ENCODE results near the gene CPEB1. TPM values are rescaled to one million over a fixed set of nuclear protein-coding genes. Genes with fewer than 3 reads are reported as not detected.
"Not testable (repeated sequence)": the region's sequence is repeated elsewhere in the genome, so short reads cannot be mapped to it uniquely, and the experiment has no call there.

Gene CPEB1
- total RNA-seq, 1 donor from 2014 or later: 0.35 TPM

DNA sequence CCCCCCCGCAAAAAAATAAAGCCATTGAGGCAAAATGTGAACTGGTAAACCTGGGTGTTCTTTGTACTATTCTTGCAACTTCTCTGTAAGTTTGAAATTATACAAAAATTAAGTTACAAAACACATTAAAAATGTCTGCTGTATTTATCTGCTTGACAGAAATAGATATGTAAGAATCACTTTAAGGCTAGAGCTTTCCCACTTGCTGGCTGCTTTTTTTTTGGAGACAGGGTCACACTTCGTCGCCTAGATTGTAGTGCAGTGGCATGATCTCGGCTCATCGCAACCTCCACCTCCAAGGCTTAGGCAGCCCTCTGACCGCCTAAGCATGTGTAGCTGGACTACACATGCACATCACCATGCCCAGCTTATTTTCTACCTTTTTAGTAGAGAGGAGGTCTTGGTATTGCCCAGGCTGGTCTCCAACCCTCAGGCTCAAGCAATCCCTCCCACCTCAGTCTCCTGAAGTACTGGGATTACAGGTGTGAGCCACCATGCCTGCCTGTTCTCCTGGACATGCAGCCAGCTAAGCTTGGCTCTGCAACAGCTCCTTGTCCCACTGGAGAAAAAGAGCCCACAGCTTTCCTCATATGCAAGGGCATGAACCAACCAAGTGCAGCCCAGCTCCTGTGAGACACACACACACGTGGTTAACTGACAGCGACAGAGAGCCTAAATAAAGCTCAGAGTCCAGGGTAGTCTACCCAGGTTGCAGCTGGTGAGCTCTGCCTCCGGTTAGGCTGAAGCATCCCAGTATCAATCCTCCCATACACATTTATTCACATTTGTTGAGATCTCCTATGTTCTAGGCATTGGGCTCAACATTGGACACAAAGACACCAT lies 111.4 kb downstream of the CPEB1 start:
- TF ChIP-seq, protein P1, sequence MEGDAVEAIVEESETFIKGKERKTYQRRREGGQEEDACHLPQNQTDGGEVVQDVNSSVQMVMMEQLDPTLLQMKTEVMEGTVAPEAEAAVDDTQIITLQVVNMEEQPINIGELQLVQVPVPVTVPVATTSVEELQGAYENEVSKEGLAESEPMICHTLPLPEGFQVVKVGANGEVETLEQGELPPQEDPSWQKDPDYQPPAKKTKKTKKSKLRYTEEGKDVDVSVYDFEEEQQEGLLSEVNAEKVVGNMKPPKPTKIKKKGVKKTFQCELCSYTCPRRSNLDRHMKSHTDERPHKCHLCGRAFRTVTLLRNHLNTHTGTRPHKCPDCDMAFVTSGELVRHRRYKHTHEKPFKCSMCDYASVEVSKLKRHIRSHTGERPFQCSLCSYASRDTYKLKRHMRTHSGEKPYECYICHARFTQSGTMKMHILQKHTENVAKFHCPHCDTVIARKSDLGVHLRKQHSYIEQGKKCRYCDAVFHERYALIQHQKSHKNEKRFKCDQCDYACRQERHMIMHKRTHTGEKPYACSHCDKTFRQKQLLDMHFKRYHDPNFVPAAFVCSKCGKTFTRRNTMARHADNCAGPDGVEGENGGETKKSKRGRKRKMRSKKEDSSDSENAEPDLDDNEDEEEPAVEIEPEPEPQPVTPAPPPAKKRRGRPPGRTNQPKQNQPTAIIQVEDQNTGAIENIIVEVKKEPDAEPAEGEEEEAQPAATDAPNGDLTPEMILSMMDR (conservative IDR thresholded peaks at IDR 0.05; ENCODE audit: low read depth, low read length): no peak
- DNase-seq (ENCODE audit: low read depth): no peak
- H3K4me3 ChIP-seq (ENCODE audit: low read depth, low read length): no peak overlapping the region

DNA sequence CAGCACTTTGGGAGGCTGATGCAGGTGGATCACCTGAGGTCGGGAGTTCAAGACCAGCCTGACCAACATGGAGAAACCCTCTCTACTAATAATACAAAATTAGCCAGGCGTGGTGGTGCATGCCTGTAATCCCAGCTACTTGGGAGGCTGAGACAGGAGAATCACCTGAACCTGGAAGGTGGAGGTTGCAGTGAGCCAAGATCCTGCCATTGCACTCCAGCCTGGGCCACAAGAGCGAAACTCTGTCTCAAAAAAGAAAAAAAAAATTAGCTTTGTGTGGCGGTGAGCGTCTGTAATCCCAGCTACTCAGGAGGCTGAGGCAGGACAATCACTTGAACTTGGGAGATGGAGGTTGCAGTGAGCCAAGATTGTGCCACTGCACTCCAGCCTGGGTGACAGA lies 112.0 kb downstream of the CPEB1 start:
- not testable (repeated sequence) for DNase-seq (ENCODE audit: low read depth); H3K4me3 ChIP-seq (ENCODE audit: low read depth, low read length)

DNA sequence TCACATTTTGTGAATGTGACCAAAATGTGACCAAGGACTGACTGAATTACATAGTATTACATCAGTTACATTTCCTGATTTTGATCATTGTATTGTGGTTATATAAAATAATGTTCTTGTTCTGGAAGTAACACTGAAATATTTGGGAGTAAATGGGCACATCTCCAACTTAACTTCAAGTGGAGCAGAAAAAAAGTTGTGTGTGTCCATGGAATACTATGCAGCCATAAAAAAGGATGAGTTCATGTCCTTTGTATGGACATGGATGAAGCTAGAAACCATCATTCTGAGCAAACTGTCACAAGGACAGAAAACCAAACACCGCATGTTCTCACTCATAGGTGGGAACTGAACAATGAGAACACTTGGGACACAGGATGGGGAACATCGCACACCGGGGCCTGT lies 112.7 kb downstream of the CPEB1 start:
- H3K4me3 ChIP-seq (ENCODE audit: low read depth, low read length); DNase-seq (ENCODE audit: low read depth): not testable (repeated sequence)

DNA sequence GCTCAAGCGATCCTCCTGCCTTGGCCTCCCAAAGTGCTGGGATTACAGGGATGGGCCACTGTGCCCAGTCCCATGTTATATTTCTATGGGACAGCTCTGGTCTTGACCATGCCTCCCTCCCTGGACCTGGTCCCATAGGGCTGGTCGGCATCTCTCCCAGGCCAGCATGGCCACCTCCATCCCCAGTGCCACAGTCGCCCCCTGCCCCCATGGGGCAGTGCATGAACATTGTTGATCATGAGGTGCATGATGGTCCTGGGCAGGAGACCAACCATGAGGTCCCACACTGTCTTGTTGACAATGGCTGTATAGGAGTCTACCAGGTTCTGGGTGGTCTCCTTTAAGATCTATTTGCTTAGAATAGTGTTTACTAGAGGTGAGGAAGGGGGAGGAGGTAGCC lies 113.4 kb downstream of the CPEB1 start:
- no peak overlapping the region for H3K4me3 ChIP-seq (ENCODE audit: low read depth, low read length)
- DNase-seq (ENCODE audit: low read depth): no peak
- TF ChIP-seq, protein P1 (conservative IDR thresholded peaks at IDR 0.05; ENCODE audit: low read depth, low read length): no peak

DNA sequence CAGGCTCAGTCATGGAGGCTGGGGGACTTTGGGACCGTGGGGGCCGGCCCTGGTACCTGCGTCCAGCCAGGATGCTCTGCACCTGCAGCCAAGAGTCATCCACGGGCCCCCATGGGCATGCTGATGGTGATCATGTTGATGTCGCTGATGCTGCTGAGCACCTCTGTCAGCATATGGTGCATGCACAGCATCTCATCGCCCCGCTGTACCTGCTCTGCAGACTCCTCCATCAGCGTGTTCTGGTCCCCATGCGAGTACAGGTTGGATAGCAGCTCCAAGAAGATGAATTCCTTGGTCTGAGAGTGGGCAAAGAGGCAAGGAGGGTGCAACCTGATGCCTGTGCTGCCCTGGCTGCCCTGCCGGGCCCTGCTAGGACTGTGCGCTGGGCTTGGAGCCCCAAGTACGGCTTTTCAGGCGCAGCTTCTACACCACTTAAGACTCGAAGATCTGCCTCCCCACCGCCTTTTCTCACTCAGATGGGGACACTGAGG lies 114.1 kb downstream of the CPEB1 start:
- DNase-seq (ENCODE audit: low read depth): no peak
- TF ChIP-seq, protein P1 (conservative IDR thresholded peaks at IDR 0.05; ENCODE audit: low read depth, low read length): no peak
- no peak overlapping the region for H3K4me3 ChIP-seq (ENCODE audit: low read depth, low read length)

DNA sequence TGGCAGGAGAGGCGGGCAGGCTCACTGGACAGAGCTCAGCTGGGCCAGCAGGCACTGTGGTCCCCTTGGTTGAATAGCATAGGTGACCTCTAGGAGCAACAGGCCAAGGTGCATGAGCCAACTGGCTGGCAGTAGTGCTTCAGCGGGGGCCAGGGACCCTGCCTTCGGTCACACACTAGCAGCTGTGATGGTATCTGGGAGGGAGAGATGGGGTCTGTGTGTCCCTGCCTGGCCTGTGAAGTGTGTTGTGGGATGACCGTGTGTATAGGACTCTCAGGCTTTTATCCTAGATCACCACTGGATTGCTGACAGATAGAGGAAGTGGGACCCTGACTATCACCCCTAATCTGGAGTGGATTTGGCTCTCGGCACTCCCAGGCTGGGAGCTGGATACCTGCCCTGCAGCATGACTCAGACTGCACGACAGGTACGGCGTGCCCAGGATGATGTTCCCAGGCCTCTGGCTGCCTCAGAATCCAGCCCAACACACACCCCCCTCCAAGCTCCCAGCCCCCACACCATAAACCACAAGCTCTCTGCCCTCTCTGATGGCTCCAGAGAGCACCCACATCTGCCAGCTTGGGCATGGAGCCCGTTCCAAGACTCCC lies 114.7 kb downstream of the CPEB1 start:
- H3K4me3 ChIP-seq (ENCODE audit: low read depth, low read length): no peak overlapping the region
- DNase-seq (ENCODE audit: low read depth): no peak
- TF ChIP-seq, protein P1 (conservative IDR thresholded peaks at IDR 0.05; ENCODE audit: low read depth, low read length): no peak

DNA sequence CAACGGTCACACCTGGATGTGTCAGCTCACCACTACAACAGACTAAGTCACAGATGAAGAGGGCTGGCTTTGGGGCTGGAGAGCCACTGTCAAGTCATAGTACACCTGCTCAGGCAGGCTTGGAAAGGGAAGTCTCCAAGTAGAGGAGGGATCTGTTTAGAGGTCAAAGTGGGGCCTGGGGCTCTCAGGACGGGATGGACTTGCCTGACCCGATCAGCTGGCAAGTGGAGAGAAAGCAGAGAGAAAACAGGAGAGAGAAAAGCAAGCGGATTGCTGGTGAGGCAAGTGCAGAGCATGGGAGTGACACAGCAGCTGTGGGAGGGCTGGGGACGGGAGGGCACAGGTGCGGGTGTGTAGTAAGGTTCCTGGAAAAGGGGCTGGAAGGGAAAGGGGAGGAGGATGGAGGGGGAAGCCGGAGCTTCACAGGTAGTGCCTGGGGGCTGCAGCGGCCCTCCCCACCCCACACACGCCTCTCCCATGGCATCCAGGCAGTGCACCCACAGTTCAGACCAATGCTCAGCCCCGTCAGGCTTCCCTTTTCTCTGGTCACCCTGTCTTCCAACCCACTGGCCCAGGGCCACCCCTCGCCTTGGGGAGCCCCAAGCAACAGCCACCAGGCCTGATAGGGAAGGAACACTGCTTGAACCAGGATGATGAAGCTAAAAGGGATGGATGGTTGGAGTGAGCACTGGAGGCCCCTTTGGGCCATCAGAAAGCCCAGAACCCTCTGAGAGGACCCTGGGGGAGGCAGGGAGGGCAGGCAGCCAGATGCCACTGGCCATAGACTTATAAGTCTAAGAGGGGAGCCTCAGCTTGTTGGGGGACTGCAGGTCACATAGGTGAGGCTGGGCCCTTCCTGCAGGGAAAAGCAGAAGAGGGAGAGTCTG lies 115.4 kb downstream of the CPEB1 start:
- no peak overlapping the region for H3K4me3 ChIP-seq (ENCODE audit: low read depth, low read length)
- DNase-seq (ENCODE audit: low read depth): no peak

More for the DNA sequence above, 115.4 kb downstream of the CPEB1 start:
- TF ChIP-seq, protein P1 (conservative IDR thresholded peaks at IDR 0.05; ENCODE audit: low read depth, low read length): no peak

Data from epithelial cell of proximal tubule (primary cell).